HepG2 (cell line): ENCODE measurements around the gene GAPT. TPM values are rescaled to one million over a fixed set of nuclear protein-coding genes. Genes with fewer than 3 reads are reported as not detected.

Experiments used
- ATAC-seq: fragments of 200-7000 bp; cut with Tn5 transposase; 3 replicates; pipeline ENCODE4 v1.9.1; 2020; ENCODE audit warnings: mild to moderate bottlenecking, moderate library complexity
- BruUV-seq: library from RNA; stranded (reverse); fragments of 400-500 nt; replicated peaks from 2 replicates; lab custom pipeline; 2021; lab: Mats Ljungman, UMichigan
- CTCF ChIA-PET: fragments of 300-600 bp; formaldehyde crosslinking; extraction: SDS; loops from one replicate; lab custom pipeline; 2021; ENCODE audit warnings: low total read pairs, inconsistent platforms, low intra/inter-chr PET ratio; lab: Yijun Ruan, JAX
- POLR2A ChIA-PET: fragments of 350-600 bp; sonication (Branson Sonifier 250); formaldehyde crosslinking; loops from one replicate; lab custom pipeline; 2020; ENCODE audit warnings: antibody characterized with exemption, inconsistent platforms; lab: Yijun Ruan, JAX
- DNase-seq: peaks from one replicate; pipeline ENCODE4 v3.0.0-alpha.2; 2015; ENCODE audit warnings: low spot score
- FAIRE-seq: peaks from 3 replicates; lab custom pipeline; 2011; peaks lifted over from hg19 to GRCh38; lab: Jason Lieb, UNC
- H2AFZ ChIP-seq: one replicate; pipeline ENCODE4 v1.6.1; 2011; ENCODE audit warnings: low read length, inconsistent platforms
- H3K27ac ChIP-seq: fragments of 300-600 bp; 3 replicates; pipeline ENCODE4 v1.8.0; 2011; ENCODE audit warnings: mixed run types, mild to moderate bottlenecking, mixed read lengths, low read length, inconsistent platforms; ENCODE audit not compliant: insufficient read depth; ENCODE audit errors: extremely low read length
- H3K27me3 ChIP-seq, 2 experiments: fragments of 200-600 bp in 1 of 2; 2 replicates in 1 of 2; 3 replicates in 1 of 2; pipeline versions ENCODE4 v1.6.0 to v1.8.0; 2011; ENCODE audit warnings: low read length in 2 of 2, mild to moderate bottlenecking in 2 of 2, moderate library complexity in 2 of 2, inconsistent platforms in 1 of 2; ENCODE audit not compliant: insufficient read depth in 2 of 2, control insufficient read depth in 1 of 2
- H3K36me3 ChIP-seq, 2 experiments: fragments of 200-600 bp in 1 of 2; replicated peaks in 1 of 2; 2 replicates in 1 of 2; 3 replicates in 1 of 2; pipeline versions ENCODE4 v1.5.1 to v1.8.0; 2011; ENCODE audit warnings: low read length in 2 of 2, inconsistent platforms in 1 of 2; ENCODE audit not compliant: insufficient read depth in 2 of 2, control insufficient read depth in 1 of 2
- H3K4me1 ChIP-seq: 2 replicates; pipeline ENCODE4 v1.5.1; 2012; ENCODE audit warnings: low read length, inconsistent platforms; ENCODE audit not compliant: insufficient read depth
- H3K4me2 ChIP-seq: 2 replicates; pipeline ENCODE4 v1.6.0; 2011; ENCODE audit warnings: low read depth, low read length, inconsistent platforms
- H3K4me3 ChIP-seq, 3 experiments: fragments of 200-600 bp in 1 of 3; sonication (generic), shearing (Covaris generic) in 1 of 3; replicated peaks in 1 of 3; 2 replicates each; pipeline ENCODE4 v1.5.1; 2011 to 2016; ENCODE audit warnings: low read length in 3 of 3, inconsistent platforms in 2 of 3, low read depth in 2 of 3, mild to moderate bottlenecking in 2 of 3, control low read depth in 1 of 3, mixed read lengths in 1 of 3; ENCODE audit not compliant: insufficient read depth in 1 of 3
- H3K79me2 ChIP-seq: one replicate; pipeline ENCODE4 v1.6.1; 2011; ENCODE audit warnings: low read length, inconsistent platforms; ENCODE audit not compliant: insufficient read depth
- H3K9ac ChIP-seq: 2 replicates; pipeline ENCODE4 v1.6.0; 2011; ENCODE audit warnings: mild to moderate bottlenecking, low read depth, low read length, inconsistent platforms; ENCODE audit not compliant: insufficient read depth
- H3K9me3 ChIP-seq: 2 replicates; pipeline ENCODE4 v1.5.1; 2012; ENCODE audit warnings: mild to moderate bottlenecking, low read length
- H4K20me1 ChIP-seq: 2 replicates; pipeline ENCODE4 v1.6.0; 2011; ENCODE audit warnings: inconsistent platforms, mild to moderate bottlenecking, low read length, moderate library complexity; ENCODE audit not compliant: insufficient read depth
- AKAP8 ChIP-seq: sonication (generic); formaldehyde crosslinking; IDR thresholded peaks from 2 replicates; pipeline ENCODE4 v1.5.1; 2020; ENCODE audit warnings: mild to moderate bottlenecking, missing genetic modification reagents
- CBFB ChIP-seq: sonication (generic); formaldehyde crosslinking; IDR thresholded peaks from 2 replicates; pipeline ENCODE4 v1.4.0; 2020; ENCODE audit warnings: missing genetic modification reagents
- CREB1 ChIP-seq, 2 experiments: fragments of 450-650 bp in 1 of 2; IDR thresholded peaks; 2 replicates each; pipeline ENCODE4 v1.6.1; 2016 to 2017; ENCODE audit warnings: control low read depth in 1 of 2, mild to moderate bottlenecking in 1 of 2, missing compliant biosample characterization in 1 of 2, missing genetic modification characterization in 1 of 2
- MXD4 ChIP-seq: IDR thresholded peaks from 2 replicates; pipeline ENCODE4 v1.6.1; 2016; ENCODE audit warnings: mild to moderate bottlenecking, missing biosample characterization, missing genetic modification reagents
- RFX1 ChIP-seq: fragments of 450-650 bp; IDR thresholded peaks from 2 replicates; pipeline ENCODE4 v1.6.1; 2017
- SIX4 ChIP-seq: sonication (generic); formaldehyde crosslinking; IDR thresholded peaks from 2 replicates; pipeline ENCODE4 v1.4.0; 2020; ENCODE audit warnings: missing genetic modification reagents
- SP5 ChIP-seq: IDR thresholded peaks from 2 replicates; pipeline ENCODE4 v1.6.1; 2016; ENCODE audit warnings: low read depth, borderline replicate concordance
- TP53 ChIP-seq: sonication (generic); formaldehyde crosslinking; conservative IDR thresholded peaks from 2 replicates; pipeline ENCODE4 v1.4.0; 2020; ENCODE audit warnings: missing genetic modification reagents
- ZNF512 ChIP-seq: sonication (generic); formaldehyde crosslinking; IDR thresholded peaks from 2 replicates; pipeline ENCODE4 v1.4.0; 2020; ENCODE audit warnings: mild to moderate bottlenecking, missing genetic modification reagents
- ZNF800 ChIP-seq: sonication (generic); formaldehyde crosslinking; IDR thresholded peaks from 2 replicates; pipeline ENCODE4 v1.4.0; 2020; ENCODE audit warnings: missing genetic modification reagents
- WGBS: methylation state at CpG from one replicate; pipeline ENCODE4 v1.1.6; 2017; ENCODE audit warnings: low lambda C conversion rate; 5-methylcytosine and 5-hydroxymethylcytosine counted together
- in situ Hi-C: cut with HindIII; loops from 2 replicates; pipeline ENCODE4 v1.10.0; 2017; ENCODE audit warnings: low pct_unique_long_range_greater_than_20kb; ENCODE audit not compliant: extremely low pct_ligation_motif_present
- intact Hi-C: fragments of 100-400 bp; cut with micrococcal nuclease; formaldehyde crosslinking; loops from one replicate; pipeline ENCODE4 v1.10.0; 2022; ENCODE audit not compliant: unreplicated experiment
- polyA plus RNA-seq, 8 experiments: library from polyadenylated mRNA; depleted of rRNA in 3 of 8; stranded (reverse) in 7 of 8; unstranded in 1 of 8; fragments of >200 nt; fragmentation: Illumina TruSeq in 4 of 8; extraction: Trizol in 4 of 8; gene quantifications; 2 replicates each; pipeline versions ENCODE4 v1.2.1 to v1.2.3, GENCODE V29; 2011 to 2016; ENCODE audit warnings: low read depth in 4 of 8, missing spikeins in 1 of 8, mixed read lengths in 1 of 8; ENCODE audit not compliant: insufficient read depth in 1 of 8
- total RNA-seq, 5 experiments: library from RNA; depleted of rRNA; stranded (reverse); fragments of >200 nt; fragmentation: Illumina TruSeq; extraction: Trizol; gene quantifications; 2 replicates each; pipeline ENCODE4 v1.2.3, GENCODE V29; 2016; ENCODE audit warnings: low read depth in 1 of 5

GAPT gene
- total and polyA plus RNA-seq, 2 of the 13 experiments (the other 11 are each of a cell fraction or from before 2014, with no cell fraction given): not detected

- TF ChIP-seq ZNF800 (CRISPR knock-in tag): no peak
- TF ChIP-seq, all 625 proteins: peak for 0
Measured at GRCh38 chr5:58481828-58482227, 9.4 kb upstream of the GAPT start (continued).

GRCh38 chr5:58482536-58482935, 8.7 kb upstream of the GAPT start:
- Histone ChIP-seq H3K79me2 (no peaks in the 10 kb centered on the region), H4K20me1 (no peaks in the 10 kb centered on the region), H3K36me3 (no peaks in the 10 kb centered on the region), H2AFZ (no peak overlapping the region), H3K4me3 (no peak overlapping the region), H3K4me1 (no peaks in the 10 kb centered on the region), H3K9ac (no peak overlapping the region), H3K27me3 (peaks cover 0 to 3% of the 10 kb centered on the region in 2 experiments; a peak in 1 of 5 replicates), H3K27ac (no peak overlapping the region), H3K4me2 (no peak overlapping the region), H3K9me3 (no peaks in the 10 kb centered on the region)
- FAIRE-seq (no peak), ATAC-seq (no peak), DNase-seq (no peak)
- no TSS peak for BruUV-seq
- in situ Hi-C loops (no loop called here), intact Hi-C loops (no loop called here)
- WGBS: 5% methylated on average over 1 of the region's 1 CpG
- ChIA-PET POLR2A (no interaction called here), CTCF (no interaction called here)
- TF ChIP-seq AKAP8: no peak
- peak; percentile 19; the same call in 1 of the 2 replicates for TF ChIP-seq CREB1 (IDR thresholded peaks at IDR 0.05)
- no peak for TF ChIP-seq CREB1 (CRISPR knock-in tag; IDR thresholded peaks at IDR 0.05)

GRCh38 chr5:58484505-58484904, 6.7 kb upstream of the GAPT start:
- Histone ChIP-seq H3K9me3 (no peaks in the 10 kb centered on the region), H3K9ac (no peak overlapping the region), H2AFZ (no peak overlapping the region), H3K4me1 (no peaks in the 10 kb centered on the region), H3K27me3 (peaks cover 0 to 3% of the 10 kb centered on the region in 2 experiments; a peak in 1 of 5 replicates), H3K4me3 (no peak overlapping the region), H4K20me1 (no peaks in the 10 kb centered on the region), H3K36me3 (no peaks in the 10 kb centered on the region), H3K79me2 (no peaks in the 10 kb centered on the region), H3K27ac (no peak overlapping the region), H3K4me2 (no peak overlapping the region)
- 22% methylated on average over 4 of the region's 4 CpGs for WGBS
- no peak for TF ChIP-seq SP5
- TF ChIP-seq TP53 (CRISPR knock-in tag): no peak
- no peak for TF ChIP-seq RFX1
- no peak for TF ChIP-seq ZNF512
- TF ChIP-seq SIX4 (CRISPR knock-in tag): no peak
- TF ChIP-seq MXD4 (CRISPR knock-in tag): no peak
- TF ChIP-seq CBFB (CRISPR knock-in tag): no peak
- intact Hi-C loops (no loop called here), in situ Hi-C loops (no loop called here)
- ChIA-PET POLR2A (no interaction called here), CTCF (no interaction called here)
- DNase-seq: no peak
- no peak for ATAC-seq
- BruUV-seq: no TSS peak
- FAIRE-seq: no peak
